HL-60 (cell line): ENCODE data around the gene RHOD.

Experiments
- GABPA ChIP-seq: IDR thresholded peaks from 2 replicates; pipeline ENCODE4 v1.6.1; 2012; ENCODE audit warnings: low read depth
- POLR2AphosphoS5 ChIP-seq: IDR thresholded peaks from 2 replicates; pipeline ENCODE4 v1.6.1; 2012; ENCODE audit warnings: low read depth
- SPI1 ChIP-seq: IDR thresholded peaks from 2 replicates; pipeline ENCODE4 v1.6.1; 2012; ENCODE audit warnings: low read depth, mild to moderate bottlenecking, borderline replicate concordance
- TF ChIP-seq, protein P1 (sequence below): IDR thresholded peaks from one replicate; pipeline ENCODE4 v1.5.1; 2011; ENCODE audit warnings: low read length, control low read depth, inconsistent platforms; ENCODE audit not compliant: insufficient read depth
- TF ChIP-seq, protein P2 (sequence below): IDR thresholded peaks from 2 replicates; pipeline ENCODE4 v1.6.1; 2012; ENCODE audit warnings: low read depth; ENCODE audit not compliant: insufficient replicate concordance

DNA sequence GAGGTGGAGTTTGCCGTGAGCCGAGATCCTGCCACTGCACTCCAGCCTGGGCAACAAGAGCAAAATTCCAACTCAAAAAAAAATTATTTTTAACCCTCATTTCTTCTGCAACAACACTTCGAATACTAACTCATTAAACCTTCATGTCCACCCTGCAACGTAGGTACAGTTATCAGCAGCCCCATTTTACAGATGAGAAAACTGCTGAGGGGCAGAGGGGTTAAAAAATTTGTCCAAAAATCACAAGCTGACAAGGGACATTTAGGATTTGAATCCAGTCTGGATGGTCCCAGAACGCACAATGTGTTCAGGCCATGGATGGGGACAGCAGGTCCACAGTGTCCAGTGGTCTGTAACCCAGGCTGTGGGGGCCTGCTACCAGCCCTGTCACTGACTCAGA is 29.0 kb downstream of the RHOD start:
- TF ChIP-seq, protein P1, sequence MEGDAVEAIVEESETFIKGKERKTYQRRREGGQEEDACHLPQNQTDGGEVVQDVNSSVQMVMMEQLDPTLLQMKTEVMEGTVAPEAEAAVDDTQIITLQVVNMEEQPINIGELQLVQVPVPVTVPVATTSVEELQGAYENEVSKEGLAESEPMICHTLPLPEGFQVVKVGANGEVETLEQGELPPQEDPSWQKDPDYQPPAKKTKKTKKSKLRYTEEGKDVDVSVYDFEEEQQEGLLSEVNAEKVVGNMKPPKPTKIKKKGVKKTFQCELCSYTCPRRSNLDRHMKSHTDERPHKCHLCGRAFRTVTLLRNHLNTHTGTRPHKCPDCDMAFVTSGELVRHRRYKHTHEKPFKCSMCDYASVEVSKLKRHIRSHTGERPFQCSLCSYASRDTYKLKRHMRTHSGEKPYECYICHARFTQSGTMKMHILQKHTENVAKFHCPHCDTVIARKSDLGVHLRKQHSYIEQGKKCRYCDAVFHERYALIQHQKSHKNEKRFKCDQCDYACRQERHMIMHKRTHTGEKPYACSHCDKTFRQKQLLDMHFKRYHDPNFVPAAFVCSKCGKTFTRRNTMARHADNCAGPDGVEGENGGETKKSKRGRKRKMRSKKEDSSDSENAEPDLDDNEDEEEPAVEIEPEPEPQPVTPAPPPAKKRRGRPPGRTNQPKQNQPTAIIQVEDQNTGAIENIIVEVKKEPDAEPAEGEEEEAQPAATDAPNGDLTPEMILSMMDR, result no peak
- TF ChIP-seq, protein P2, sequence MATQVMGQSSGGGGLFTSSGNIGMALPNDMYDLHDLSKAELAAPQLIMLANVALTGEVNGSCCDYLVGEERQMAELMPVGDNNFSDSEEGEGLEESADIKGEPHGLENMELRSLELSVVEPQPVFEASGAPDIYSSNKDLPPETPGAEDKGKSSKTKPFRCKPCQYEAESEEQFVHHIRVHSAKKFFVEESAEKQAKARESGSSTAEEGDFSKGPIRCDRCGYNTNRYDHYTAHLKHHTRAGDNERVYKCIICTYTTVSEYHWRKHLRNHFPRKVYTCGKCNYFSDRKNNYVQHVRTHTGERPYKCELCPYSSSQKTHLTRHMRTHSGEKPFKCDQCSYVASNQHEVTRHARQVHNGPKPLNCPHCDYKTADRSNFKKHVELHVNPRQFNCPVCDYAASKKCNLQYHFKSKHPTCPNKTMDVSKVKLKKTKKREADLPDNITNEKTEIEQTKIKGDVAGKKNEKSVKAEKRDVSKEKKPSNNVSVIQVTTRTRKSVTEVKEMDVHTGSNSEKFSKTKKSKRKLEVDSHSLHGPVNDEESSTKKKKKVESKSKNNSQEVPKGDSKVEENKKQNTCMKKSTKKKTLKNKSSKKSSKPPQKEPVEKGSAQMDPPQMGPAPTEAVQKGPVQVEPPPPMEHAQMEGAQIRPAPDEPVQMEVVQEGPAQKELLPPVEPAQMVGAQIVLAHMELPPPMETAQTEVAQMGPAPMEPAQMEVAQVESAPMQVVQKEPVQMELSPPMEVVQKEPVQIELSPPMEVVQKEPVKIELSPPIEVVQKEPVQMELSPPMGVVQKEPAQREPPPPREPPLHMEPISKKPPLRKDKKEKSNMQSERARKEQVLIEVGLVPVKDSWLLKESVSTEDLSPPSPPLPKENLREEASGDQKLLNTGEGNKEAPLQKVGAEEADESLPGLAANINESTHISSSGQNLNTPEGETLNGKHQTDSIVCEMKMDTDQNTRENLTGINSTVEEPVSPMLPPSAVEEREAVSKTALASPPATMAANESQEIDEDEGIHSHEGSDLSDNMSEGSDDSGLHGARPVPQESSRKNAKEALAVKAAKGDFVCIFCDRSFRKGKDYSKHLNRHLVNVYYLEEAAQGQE, result no peak
- no peak for TF ChIP-seq POLR2AphosphoS5
- no peak for TF ChIP-seq GABPA
- no peak for TF ChIP-seq SPI1
